ENCODE results near the gene LYPD3.
A peak's percentile ranks its signal among the peaks of the same experiment; 100 is the strongest.

LYPD3 gene

GRCh38 chr19:43429395-43429794, 36.0 kb downstream of the LYPD3 start:
- no peak for DNase-seq

- DNase-seq, result peak in 1 of 2 experiments; percentile 19
Observed at GRCh38 chr19:43425567-43426392, 39.6 kb downstream of the LYPD3 start.

- no peak for DNase-seq
Observed at GRCh38 chr19:43423779-43424178, 41.6 kb downstream of the LYPD3 start.

GRCh38 chr19:43422689-43423066, 42.7 kb downstream of the LYPD3 start:
- DNase-seq, result no peak

GRCh38 chr19:43422000-43422688, 43.3 kb downstream of the LYPD3 start:
- DNase-seq, result no peak

GRCh38 chr19:43420954-43421353, 44.5 kb downstream of the LYPD3 start:
- DNase-seq, result no peak

GRCh38 chr19:43416951-43417623, 48.3 kb downstream of the LYPD3 start:
- DNase-seq, result no peak

- DNase-seq, result no peak
Observed at GRCh38 chr19:43414554-43414953, 50.9 kb downstream of the LYPD3 start, which contains the start of gene TEX101. Gene TEX101 (plus strand): TSS chr19:43414890. CDS start chr19:43415920, 1,030 bp downstream.

GRCh38 chr19:43412441-43412840, 53.0 kb downstream of the LYPD3 start:
- DNase-seq, result no peak
